DND-41 (cell line): ENCODE results near the gene KCTD21.

Source experiments
- ATAC-seq: fragments of 200-7000 bp; cut with Tn5 transposase; 3 replicates; pipeline ENCODE4 v1.9.1; 2021; ENCODE audit warnings: low read depth; ENCODE audit not compliant: insufficient read depth
- DNase-seq: peaks from one replicate; pipeline ENCODE4 v3.0.0-alpha.2; 2020
- H2AFZ ChIP-seq: 2 replicates; pipeline ENCODE4 v1.6.0; 2012; ENCODE audit warnings: low read depth, low read length
- H3K27ac ChIP-seq: 2 replicates; pipeline ENCODE4 v1.5.1; 2012; ENCODE audit warnings: low read length, inconsistent platforms
- H3K27me3 ChIP-seq: fragments of 200-600 bp; sonication (generic); 2 replicates; pipeline ENCODE4 v1.6.0; 2012; ENCODE audit warnings: low read length, mild to moderate bottlenecking, inconsistent platforms; ENCODE audit not compliant: insufficient read depth, poor library complexity
- H3K36me3 ChIP-seq: 2 replicates; pipeline ENCODE4 v1.5.1; 2012; ENCODE audit warnings: low read length, inconsistent platforms; ENCODE audit not compliant: insufficient read depth
- H3K4me1 ChIP-seq: 2 replicates; pipeline ENCODE4 v1.5.1; 2012; ENCODE audit warnings: mild to moderate bottlenecking, low read length; ENCODE audit not compliant: insufficient read depth
- H3K4me2 ChIP-seq: 2 replicates; pipeline ENCODE4 v1.6.0; 2012; ENCODE audit warnings: mild to moderate bottlenecking, moderate library complexity, low read length, inconsistent platforms; ENCODE audit not compliant: insufficient read depth
- H3K4me3 ChIP-seq, 2 experiments: fragments of 200-600 bp in 1 of 2; shearing (Covaris generic) in 1 of 2; 2 replicates each; pipeline ENCODE4 v1.5.1; 2012 to 2016; ENCODE audit warnings: inconsistent platforms in 2 of 2, low read length in 2 of 2, mild to moderate bottlenecking in 2 of 2, low read depth in 1 of 2, moderate library complexity in 1 of 2
- H3K79me2 ChIP-seq: 2 replicates; pipeline ENCODE4 v1.6.0; 2012; ENCODE audit warnings: low read length, inconsistent platforms; ENCODE audit not compliant: insufficient read depth
- H3K9ac ChIP-seq: 2 replicates; pipeline ENCODE4 v1.6.0; 2012; ENCODE audit warnings: low read depth, mild to moderate bottlenecking, inconsistent platforms, low read length, moderate library complexity
- H3K9me3 ChIP-seq: 2 replicates; pipeline ENCODE4 v1.5.1; 2012; ENCODE audit warnings: low read length, moderate library complexity, mild to moderate bottlenecking, inconsistent platforms; ENCODE audit not compliant: insufficient read depth, severe bottlenecking
- H4K20me1 ChIP-seq: 2 replicates; pipeline ENCODE4 v1.6.0; 2012; ENCODE audit warnings: low read length; ENCODE audit not compliant: insufficient read depth
- EZH2 ChIP-seq: IDR thresholded peaks from 3 replicates; pipeline ENCODE4 v1.6.1; 2012; ENCODE audit warnings: borderline replicate concordance, low read depth, mild to moderate bottlenecking, moderate library complexity, low read length, inconsistent platforms; ENCODE audit not compliant: severe bottlenecking
- TF ChIP-seq, protein P1 (sequence below): IDR thresholded peaks from 2 replicates; pipeline ENCODE4 v1.5.1; 2012; ENCODE audit warnings: borderline replicate concordance, low read length, moderate library complexity, mild to moderate bottlenecking; ENCODE audit not compliant: poor library complexity, severe bottlenecking; ENCODE audit errors: extremely low read depth

KCTD21 gene

DNA sequence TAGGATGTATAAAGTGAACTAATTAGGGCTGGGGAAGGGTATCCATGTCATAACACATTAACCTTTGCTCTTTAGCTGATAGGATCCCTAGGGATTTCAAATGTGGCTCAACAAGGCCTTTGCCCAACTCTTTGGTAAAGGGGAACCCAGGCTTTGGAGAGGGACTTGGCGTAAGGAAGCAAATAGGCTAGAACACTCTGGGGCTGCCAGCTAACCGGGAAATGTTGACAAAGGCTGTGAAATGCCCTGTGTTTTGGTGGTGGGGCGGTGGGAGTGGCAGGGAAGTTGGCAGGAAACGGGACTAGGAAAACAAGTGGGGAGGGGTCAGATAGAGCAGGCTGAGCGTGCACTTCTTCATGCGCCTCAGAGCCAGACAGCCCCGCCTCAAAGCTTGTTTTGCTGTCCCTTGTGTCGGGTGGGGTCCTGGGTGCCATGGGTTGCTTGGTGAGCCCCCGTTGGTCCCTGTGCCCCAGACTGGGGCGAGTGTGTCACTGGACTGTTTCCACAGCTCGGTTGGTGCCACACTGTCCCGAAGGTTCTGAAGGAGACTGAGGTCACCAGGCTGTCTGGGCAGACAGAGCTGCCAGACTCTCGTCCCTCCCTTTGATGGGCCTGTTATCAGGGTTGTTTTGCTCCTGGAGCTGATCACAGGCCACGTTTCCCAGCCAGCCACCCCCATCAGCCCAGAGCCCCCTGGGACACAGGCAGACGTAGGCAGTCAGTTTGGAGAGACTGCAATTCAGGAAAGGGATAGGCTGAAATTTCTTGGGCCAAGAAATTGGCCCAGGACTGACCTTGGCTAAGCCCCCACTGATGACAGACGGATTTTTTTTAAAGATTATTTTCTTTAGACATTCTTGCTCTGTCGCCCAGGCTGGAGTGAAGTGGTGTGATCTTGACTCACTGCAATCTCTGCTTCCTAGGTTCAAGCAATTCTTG lies 19.6 kb downstream of the KCTD21 start:
- H3K9me3 ChIP-seq = no peaks in the 10 kb centered on the region
- no peak overlapping the region for H3K9ac ChIP-seq
- no peaks in the 10 kb centered on the region for H4K20me1 ChIP-seq
- TF ChIP-seq, protein P1, sequence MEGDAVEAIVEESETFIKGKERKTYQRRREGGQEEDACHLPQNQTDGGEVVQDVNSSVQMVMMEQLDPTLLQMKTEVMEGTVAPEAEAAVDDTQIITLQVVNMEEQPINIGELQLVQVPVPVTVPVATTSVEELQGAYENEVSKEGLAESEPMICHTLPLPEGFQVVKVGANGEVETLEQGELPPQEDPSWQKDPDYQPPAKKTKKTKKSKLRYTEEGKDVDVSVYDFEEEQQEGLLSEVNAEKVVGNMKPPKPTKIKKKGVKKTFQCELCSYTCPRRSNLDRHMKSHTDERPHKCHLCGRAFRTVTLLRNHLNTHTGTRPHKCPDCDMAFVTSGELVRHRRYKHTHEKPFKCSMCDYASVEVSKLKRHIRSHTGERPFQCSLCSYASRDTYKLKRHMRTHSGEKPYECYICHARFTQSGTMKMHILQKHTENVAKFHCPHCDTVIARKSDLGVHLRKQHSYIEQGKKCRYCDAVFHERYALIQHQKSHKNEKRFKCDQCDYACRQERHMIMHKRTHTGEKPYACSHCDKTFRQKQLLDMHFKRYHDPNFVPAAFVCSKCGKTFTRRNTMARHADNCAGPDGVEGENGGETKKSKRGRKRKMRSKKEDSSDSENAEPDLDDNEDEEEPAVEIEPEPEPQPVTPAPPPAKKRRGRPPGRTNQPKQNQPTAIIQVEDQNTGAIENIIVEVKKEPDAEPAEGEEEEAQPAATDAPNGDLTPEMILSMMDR = no peak
- TF ChIP-seq EZH2 = no peak
- ATAC-seq (no peak), DNase-seq (no peak)
- no peak overlapping the region for H2AFZ ChIP-seq
- H3K36me3 ChIP-seq = peaks cover 3% of the 10 kb centered on the region
- H3K4me2 ChIP-seq = no peak overlapping the region
- no peaks in the 10 kb centered on the region for H3K79me2 ChIP-seq
- no peaks in the 10 kb centered on the region for H3K4me1 ChIP-seq
- no peak overlapping the region for H3K4me3 ChIP-seq
- no peaks in the 10 kb centered on the region for H3K27me3 ChIP-seq
- H3K27ac ChIP-seq = no peak overlapping the region

GRCh38 chr11:78166855-78167469 lies 21.5 kb downstream of the KCTD21 start:
- DNase-seq = no peak
- no peak for TF ChIP-seq EZH2
- TF ChIP-seq, protein P1 = no peak
- H3K4me3 ChIP-seq = no peak overlapping the region
- H3K79me2 ChIP-seq = no peaks in the 10 kb centered on the region
- no peaks in the 10 kb centered on the region for H3K4me1 ChIP-seq
- no peak overlapping the region for H2AFZ ChIP-seq
- ATAC-seq = no peak
- no peak overlapping the region for H3K9ac ChIP-seq
- no peaks in the 10 kb centered on the region for H3K27me3 ChIP-seq
- H3K4me2 ChIP-seq = no peak overlapping the region
- H3K9me3 ChIP-seq = no peaks in the 10 kb centered on the region
- no peak overlapping the region for H3K27ac ChIP-seq
- no peaks in the 10 kb centered on the region for H3K36me3 ChIP-seq
- H4K20me1 ChIP-seq = no peaks in the 10 kb centered on the region

GRCh38 chr11:78164471-78164870 lies 24.0 kb downstream of the KCTD21 start:
- Histone ChIP-seq H3K79me2 (no peaks in the 10 kb centered on the region), H4K20me1 (no peaks in the 10 kb centered on the region), H3K9ac (no peak overlapping the region), H2AFZ (no peak overlapping the region), H3K27ac (no peak overlapping the region), H3K9me3 (no peaks in the 10 kb centered on the region), H3K36me3 (no peaks in the 10 kb centered on the region), H3K4me1 (no peaks in the 10 kb centered on the region), H3K4me2 (no peak overlapping the region), H3K27me3 (no peaks in the 10 kb centered on the region), H3K4me3 (no peak overlapping the region)
- DNase-seq = no peak
- no peak for ATAC-seq
- TF ChIP-seq EZH2 = no peak

DNA sequence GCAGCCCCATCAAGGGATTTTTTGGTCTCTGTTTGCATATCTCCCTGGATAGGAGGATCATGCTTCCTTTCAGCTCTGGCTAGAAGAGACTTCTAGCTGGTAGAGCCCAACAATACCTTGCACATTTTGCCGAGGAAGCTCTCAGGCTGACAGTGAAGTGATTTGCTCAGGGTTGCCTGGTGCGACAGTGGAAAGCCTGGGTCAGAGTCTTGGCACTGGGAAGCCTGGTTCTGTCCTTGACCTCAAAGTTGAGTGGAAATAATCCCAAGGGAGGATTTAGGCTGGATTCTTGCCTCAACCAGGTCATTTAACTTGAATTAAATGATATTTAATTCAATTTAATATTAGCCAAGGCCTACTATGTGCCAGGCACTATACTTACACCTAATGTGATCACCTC lies 24.6 kb downstream of the KCTD21 start:
- TF ChIP-seq, protein P1 = no peak
- no peak for TF ChIP-seq EZH2
- Histone ChIP-seq H4K20me1 (no peaks in the 10 kb centered on the region), H3K9ac (no peak overlapping the region), H3K27me3 (no peaks in the 10 kb centered on the region), H3K27ac (no peak overlapping the region), H2AFZ (no peak overlapping the region), H3K36me3 (no peaks in the 10 kb centered on the region), H3K4me2 (no peak overlapping the region), H3K9me3 (no peaks in the 10 kb centered on the region), H3K79me2 (no peaks in the 10 kb centered on the region), H3K4me1 (no peaks in the 10 kb centered on the region), H3K4me3 (no peak overlapping the region)
- DNase-seq (no peak), ATAC-seq (no peak)
